Erythroblast (primary cell): ENCODE results near the gene CFAP54.

Experiments
- DNase-seq, 2 experiments: peaks; one replicate each; lab custom pipeline; 2025; lab: John Stamatoyannopoulos, UW
- GATA1 ChIP-seq: IDR thresholded peaks from 2 replicates; pipeline ENCODE4 v1.6.1; 2011; ENCODE audit warnings: low read depth, mild to moderate bottlenecking, control low read depth, low read length, moderate library complexity
- POLR2A ChIP-seq: IDR thresholded peaks from 2 replicates; pipeline ENCODE4 v1.6.1; 2011; ENCODE audit warnings: mild to moderate bottlenecking, low read length

The CFAP54 gene

GRCh38 chr12:96862326-96862725, 372.9 kb downstream of the CFAP54 start:
- no peak for DNase-seq
- no peak for TF ChIP-seq POLR2A
- TF ChIP-seq GATA1, result no peak

- TF ChIP-seq GATA1, result no peak
- no peak for TF ChIP-seq POLR2A
- DNase-seq, result no peak
These were observed 375.0 kb downstream of the CFAP54 start for GRCh38 chr12:96864335-96864734.

GRCh38 chr12:96866801-96867590, 377.6 kb downstream of the CFAP54 start:
- no peak for DNase-seq
- TF ChIP-seq POLR2A, result no peak
- no peak for TF ChIP-seq GATA1

- no peak for DNase-seq
- TF ChIP-seq POLR2A (no peak), GATA1 (no peak)
These were observed 381.6 kb downstream of the CFAP54 start for GRCh38 chr12:96870946-96871345.

GRCh38 chr12:96872961-96873360, 383.6 kb downstream of the CFAP54 start:
- no peak for TF ChIP-seq POLR2A
- no peak for TF ChIP-seq GATA1
- DNase-seq, result no peak

- DNase-seq, result no peak
- TF ChIP-seq GATA1, result no peak
- no peak for TF ChIP-seq POLR2A
These were observed 384.8 kb downstream of the CFAP54 start for GRCh38 chr12:96874211-96874610.

GRCh38 chr12:96876966-96877365, 387.6 kb downstream of the CFAP54 start:
- TF ChIP-seq POLR2A (no peak), GATA1 (no peak)

GRCh38 chr12:96878704-96879103, 389.3 kb downstream of the CFAP54 start:
- TF ChIP-seq GATA1 (no peak), POLR2A (no peak)
- no peak for DNase-seq

More at GRCh38 chr12:96876966-96877365, 387.6 kb downstream of the CFAP54 start:
- no peak for DNase-seq

- TF ChIP-seq POLR2A, result no peak
- TF ChIP-seq GATA1, result no peak
- no peak for DNase-seq
These were observed 389.9 kb downstream of the CFAP54 start for GRCh38 chr12:96879301-96879700.

GRCh38 chr12:96880220-96880619, 390.8 kb downstream of the CFAP54 start:
- TF ChIP-seq GATA1, result no peak
- no peak for TF ChIP-seq POLR2A
- peak in 1 of 2 experiments; percentile 8 for DNase-seq

- no peak for DNase-seq
- no peak for TF ChIP-seq GATA1
- TF ChIP-seq POLR2A, result no peak
These were observed 392.2 kb downstream of the CFAP54 start for GRCh38 chr12:96881608-96882007.

- no peak for TF ChIP-seq POLR2A
- no peak for TF ChIP-seq GATA1
- DNase-seq, result no peak
These were observed 393.5 kb downstream of the CFAP54 start for GRCh38 chr12:96882862-96883261.

GRCh38 chr12:96883571-96883970, 394.2 kb downstream of the CFAP54 start:
- DNase-seq, result no peak

GRCh38 chr12:96886998-96887677, 397.8 kb downstream of the CFAP54 start:
- DNase-seq, result peak in 1 of 2 experiments; percentile 26
- TF ChIP-seq POLR2A, result no peak
- no peak for TF ChIP-seq GATA1

More at GRCh38 chr12:96883571-96883970, 394.2 kb downstream of the CFAP54 start:
- no peak for TF ChIP-seq POLR2A
- TF ChIP-seq GATA1, result no peak
